Choroid plexus epithelial cell (primary cell): ENCODE data around the gene PDIA2.
"Not testable (repeated sequence)": the region's sequence is repeated elsewhere in the genome, so short reads cannot be mapped to it uniquely, and the experiment has no call there.

Experiments used
- DNase-seq: peaks from one replicate; pipeline ENCODE4 v3.0.0-alpha.2; 2010; ENCODE audit warnings: low read depth
- H3K4me3 ChIP-seq: 2 replicates; pipeline ENCODE4 v1.5.1; 2011; ENCODE audit warnings: low read depth, mild to moderate bottlenecking, control low read depth, low read length, moderate library complexity
- TF ChIP-seq, protein P1 (sequence below): conservative IDR thresholded peaks from 2 replicates; pipeline ENCODE4 v1.5.1; 2011; ENCODE audit warnings: low read depth, mild to moderate bottlenecking, control low read depth, inconsistent platforms, low read length, moderate library complexity

PDIA2 gene

DNA sequence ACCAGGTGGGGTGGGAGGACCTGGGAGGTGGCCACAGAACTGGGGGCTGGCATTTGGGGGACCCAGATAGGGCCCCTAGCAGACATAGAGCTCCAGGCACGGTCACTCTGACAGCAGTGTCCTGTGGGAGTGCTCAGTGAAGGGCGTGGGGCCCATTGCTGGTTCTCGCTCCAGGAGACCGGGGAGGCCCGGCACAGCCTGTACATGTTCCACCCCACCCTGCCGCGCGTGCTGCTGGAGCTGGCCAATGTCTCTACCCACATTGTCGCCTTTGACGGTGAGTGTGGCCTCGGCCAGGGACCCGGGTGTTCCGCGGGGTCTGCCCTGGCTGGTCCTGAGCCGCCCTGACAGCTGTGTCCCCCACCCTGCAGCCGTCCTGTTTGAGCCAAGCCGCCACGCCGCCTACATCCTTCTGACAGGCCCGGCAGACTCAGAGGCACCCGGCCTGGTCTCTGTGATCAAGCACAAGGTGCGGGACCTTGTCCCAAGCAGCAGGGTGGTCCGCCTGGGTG, 18.5 kb upstream of the PDIA2 start:
- no peak overlapping the region for H3K4me3 ChIP-seq
- no peak for DNase-seq
- TF ChIP-seq, protein P1, sequence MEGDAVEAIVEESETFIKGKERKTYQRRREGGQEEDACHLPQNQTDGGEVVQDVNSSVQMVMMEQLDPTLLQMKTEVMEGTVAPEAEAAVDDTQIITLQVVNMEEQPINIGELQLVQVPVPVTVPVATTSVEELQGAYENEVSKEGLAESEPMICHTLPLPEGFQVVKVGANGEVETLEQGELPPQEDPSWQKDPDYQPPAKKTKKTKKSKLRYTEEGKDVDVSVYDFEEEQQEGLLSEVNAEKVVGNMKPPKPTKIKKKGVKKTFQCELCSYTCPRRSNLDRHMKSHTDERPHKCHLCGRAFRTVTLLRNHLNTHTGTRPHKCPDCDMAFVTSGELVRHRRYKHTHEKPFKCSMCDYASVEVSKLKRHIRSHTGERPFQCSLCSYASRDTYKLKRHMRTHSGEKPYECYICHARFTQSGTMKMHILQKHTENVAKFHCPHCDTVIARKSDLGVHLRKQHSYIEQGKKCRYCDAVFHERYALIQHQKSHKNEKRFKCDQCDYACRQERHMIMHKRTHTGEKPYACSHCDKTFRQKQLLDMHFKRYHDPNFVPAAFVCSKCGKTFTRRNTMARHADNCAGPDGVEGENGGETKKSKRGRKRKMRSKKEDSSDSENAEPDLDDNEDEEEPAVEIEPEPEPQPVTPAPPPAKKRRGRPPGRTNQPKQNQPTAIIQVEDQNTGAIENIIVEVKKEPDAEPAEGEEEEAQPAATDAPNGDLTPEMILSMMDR: no peak

DNA sequence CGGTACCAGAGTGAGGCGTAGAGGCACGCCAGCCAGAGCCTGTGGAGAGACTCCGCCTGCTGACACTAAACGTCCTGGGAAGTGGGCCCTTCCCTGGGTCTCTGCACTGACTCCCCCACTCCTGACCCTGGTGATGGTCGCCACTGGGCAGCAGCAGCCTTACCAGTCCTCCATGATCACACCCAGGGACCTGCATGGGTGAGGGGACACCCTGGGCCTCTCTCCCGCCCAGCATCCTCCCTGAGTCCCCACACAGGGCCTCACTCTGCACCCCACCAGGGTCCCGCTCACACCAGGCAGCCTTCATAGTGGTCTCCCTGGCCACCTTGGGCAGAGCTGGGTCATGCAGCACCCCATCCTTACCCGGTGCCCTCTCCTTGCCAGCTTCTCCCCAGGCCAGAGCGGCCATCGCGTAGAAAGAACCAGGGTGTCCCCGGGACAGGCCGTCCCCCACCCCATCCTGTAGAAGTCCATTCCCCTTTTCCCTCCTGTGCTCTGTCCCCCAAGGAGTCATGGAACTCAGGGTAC, 17.9 kb upstream of the PDIA2 start:
- no peak overlapping the region for H3K4me3 ChIP-seq
- TF ChIP-seq, protein P1: no peak
- DNase-seq: no peak

DNA sequence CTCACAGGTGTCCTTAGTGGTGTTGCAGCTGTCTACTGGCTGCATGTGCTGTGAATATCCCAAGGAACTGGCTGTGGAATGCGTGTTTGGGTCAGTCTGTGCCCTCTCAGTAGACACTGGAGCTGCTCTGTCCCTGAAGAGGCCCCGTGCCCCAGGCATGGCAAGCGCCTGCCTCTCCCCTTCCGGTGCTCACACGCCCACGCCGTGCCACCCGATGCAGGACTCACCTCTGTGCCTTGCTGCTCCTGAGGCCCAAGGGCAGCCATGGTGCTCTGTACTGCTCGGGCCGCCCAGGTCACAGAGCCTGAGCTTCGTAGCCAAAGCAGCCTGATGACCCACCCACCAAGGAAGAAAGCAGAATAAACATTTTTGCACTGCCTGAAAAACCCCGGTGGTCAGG, 17.3 kb upstream of the PDIA2 start:
- no peak overlapping the region for H3K4me3 ChIP-seq
- no peak for DNase-seq
- TF ChIP-seq, protein P1: no peak

DNA sequence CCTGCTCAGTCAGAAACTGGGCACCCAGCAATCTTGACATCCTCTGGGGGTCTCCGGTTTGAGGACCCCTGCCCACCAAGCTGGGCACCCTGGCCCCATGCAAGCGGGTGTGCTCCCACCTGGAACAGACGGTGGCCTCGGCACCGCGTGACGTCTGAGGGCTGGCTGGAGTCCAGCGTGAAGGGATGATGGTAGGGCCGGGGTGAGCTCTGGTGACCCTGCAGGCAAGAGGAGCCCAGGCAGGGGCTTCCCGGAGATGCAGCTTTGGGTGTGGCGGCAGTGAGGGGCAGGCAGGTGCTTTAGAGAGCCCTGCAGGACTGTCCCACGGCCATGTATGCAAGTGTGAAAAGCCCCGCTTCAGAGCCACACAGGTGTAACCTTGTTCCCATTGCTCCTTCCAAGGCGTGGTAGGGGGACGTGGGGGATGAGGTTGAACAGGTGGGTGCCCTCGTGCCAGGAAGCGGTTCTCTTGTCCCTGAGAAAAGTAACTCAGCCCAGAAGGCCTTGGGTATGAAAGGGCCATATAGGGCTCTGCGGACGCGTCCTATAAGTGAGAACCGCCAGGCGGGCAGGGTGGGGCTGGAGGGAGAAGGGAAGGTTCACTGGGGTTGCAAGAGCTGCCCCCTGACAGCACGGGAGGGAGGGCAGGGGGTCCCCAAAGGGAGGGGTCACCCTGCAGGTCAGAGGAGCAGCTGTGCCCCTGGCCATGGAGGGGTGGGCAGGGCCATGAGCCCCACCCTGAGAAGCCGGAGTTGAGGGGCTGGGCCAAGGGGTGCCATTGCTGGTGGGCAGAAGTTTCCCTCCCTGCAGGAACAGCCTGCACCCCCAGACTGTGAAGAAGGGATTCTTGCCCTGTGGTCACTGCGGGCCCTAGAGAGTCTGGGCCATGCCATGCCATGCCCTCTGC, 16.5 kb upstream of the PDIA2 start:
- TF ChIP-seq, protein P1: no peak
- DNase-seq: no peak
- no peak overlapping the region for H3K4me3 ChIP-seq

DNA sequence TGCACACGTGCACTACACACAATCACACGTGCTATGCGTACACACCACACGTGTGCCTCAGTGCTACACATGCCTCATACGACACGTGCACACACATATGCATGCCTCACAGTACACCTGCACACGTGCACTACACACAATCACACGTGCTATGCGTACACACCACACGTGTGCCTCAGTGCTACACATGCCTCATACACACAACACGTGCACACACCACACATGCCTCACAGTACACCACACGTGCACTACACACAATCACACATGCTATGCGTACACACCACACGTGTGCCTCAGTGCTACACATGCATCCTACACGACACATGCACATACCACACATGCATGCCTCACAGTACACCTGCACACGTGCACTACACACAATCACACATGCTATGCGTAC, 15.4 kb upstream of the PDIA2 start:
- DNase-seq, H3K4me3 ChIP-seq: not testable (repeated sequence)

DNA sequence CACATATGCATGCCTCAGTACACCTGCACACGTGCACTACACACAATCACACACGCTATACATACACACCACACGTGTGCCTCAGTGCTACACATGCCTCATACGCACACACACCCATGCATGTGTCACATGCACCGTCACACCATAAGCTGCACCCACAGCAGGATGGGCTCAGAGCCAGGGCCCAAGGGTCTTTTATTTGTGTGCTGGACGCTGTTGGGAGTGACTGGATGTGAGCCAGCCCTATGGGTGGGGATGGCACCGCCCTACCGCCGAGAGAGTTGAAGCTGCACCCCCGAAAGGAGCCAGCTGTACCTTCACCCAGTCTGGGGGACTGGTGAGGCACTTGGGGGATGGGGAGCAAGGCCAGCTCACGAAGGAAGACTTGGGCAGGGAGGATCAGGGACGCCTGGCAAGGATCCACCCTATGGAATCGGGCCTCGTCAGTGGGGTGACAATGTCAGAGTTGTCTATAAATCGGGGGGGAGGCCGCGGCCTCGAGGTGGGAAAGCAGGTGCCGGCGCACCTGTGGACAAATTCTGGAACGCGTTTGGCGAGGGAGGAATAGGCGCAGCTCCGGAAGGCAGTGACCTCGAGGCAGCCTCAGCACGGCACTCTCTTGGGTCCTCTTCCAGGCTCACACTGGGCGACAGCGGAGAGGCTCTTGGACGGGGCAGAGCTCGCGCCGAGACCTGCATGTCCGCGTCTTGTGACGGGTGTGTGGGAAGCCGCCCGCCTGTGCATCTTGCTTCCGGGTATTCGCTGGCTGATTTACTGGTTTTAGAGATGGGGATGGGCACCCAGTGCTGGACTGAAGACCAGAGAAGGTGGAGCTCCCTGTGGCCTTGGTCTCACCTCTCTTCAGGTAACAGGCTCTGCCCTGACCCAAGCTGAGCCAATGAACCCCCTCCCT, 14.6 kb upstream of the PDIA2 start:
- H3K4me3 ChIP-seq: no peak overlapping the region
- no peak for DNase-seq
- TF ChIP-seq, protein P1: no peak

DNA sequence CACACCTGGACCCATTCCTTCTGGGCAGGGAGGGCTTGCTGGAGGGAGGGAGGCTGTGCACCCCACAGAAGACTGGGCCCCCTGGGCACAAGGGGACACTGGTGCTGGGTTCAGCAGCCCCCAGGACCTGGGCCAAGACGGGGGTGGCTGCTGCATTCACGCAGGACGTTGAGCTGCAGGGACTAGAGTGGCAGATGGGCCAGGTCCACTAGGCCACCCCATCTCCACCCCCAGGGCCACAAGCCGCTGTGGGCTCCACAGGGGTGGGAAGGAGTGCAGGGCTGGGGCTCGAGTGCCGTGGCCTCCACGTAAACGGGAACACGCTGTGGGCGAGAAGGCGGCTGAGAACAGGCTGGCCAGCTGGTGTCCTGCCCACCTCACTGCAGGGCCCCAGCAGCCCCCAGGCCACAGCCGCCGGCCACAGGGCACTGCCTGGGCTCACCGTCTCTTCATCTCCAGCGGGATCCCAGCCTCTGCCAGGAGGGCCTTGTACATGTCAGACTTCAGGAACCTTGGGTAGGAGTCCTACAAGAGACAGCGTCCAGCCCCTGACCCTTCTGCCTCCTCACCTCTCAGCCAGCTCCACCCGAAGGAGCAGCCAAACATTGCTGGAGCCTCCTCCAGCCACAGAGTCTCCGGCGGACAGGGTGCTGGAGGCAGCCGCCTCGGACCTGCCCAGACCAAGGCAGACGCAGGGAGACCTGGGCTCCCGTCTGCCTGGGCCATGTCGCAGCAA, 13.7 kb upstream of the PDIA2 start:
- H3K4me3 ChIP-seq: no peak overlapping the region
- no peak for DNase-seq
- TF ChIP-seq, protein P1: no peak
